ENCODE data around the gene LRP6. TPM values are rescaled to one million over a fixed set of nuclear protein-coding genes. Genes with fewer than 3 reads are reported as not detected.

LRP6 gene
- total and polyA plus RNA-seq, 2 of the 13 experiments (the other 11 are each of a cell fraction or from before 2014, with no cell fraction given): 33.8 to 42.0 TPM

- Histone ChIP-seq H3K4me2 (ENCODE audit: low read depth, low read length) (no peak overlapping the region), H3K27me3 (ENCODE audit: control insufficient read depth in 1 of 2, insufficient read depth in 2 of 2, low read length in 2 of 2) (no peaks in the 10 kb centered on the region), H3K9ac (ENCODE audit: insufficient read depth, low read depth, low read length) (no peak overlapping the region), H4K20me1 (ENCODE audit: insufficient read depth, low read length) (0 out of 2 replicates have a peak, but pooled peaks cover 3% of the 10 kb centered on the region), H2AFZ (ENCODE audit: low read length) (no peak overlapping the region), H3K4me1 (ENCODE audit: insufficient read depth, low read length) (peaks cover 43% of the 10 kb centered on the region), H3K27ac (ENCODE audit: extremely low read length, insufficient read depth, low read length) (no peak overlapping the region), H3K9me3 (ENCODE audit: low read length) (no peaks in the 10 kb centered on the region), H3K4me3 (replicated peaks in 1 of 3; ENCODE audit: insufficient read depth in 1 of 3, low read depth in 2 of 3, low read length in 3 of 3) (no peak overlapping the region), H3K36me3 (replicated peaks in 1 of 2; ENCODE audit: control insufficient read depth in 1 of 2, insufficient read depth in 2 of 2, low read length in 2 of 2) (no peaks in the 10 kb centered on the region; a peak in 1 of 5 replicates), H3K79me2 (ENCODE audit: insufficient read depth, low read length) (peaks cover 88% of the 10 kb centered on the region)
- 97% methylated on average over 2 of the region's 2 CpGs for WGBS (ENCODE audit: low lambda C conversion rate)
- no TSS peak for BruUV-seq (replicated peaks)
- DNase-seq (ENCODE audit: low spot score): no peak
- no peak for FAIRE-seq
- no peak for ATAC-seq
- CTCF ChIA-PET (ENCODE audit: low intra/inter-chr PET ratio, low total read pairs): no interaction called here
- intact Hi-C loops (cut with micrococcal nuclease; ENCODE audit: unreplicated experiment): no loop called here
- TF ChIP-seq HNRNPLL (IDR thresholded peaks at IDR 0.05; ENCODE audit: low read depth, low read length, poor library complexity, severe bottlenecking): no peak
- TF ChIP-seq NR1H2 (CRISPR knock-in tag; IDR thresholded peaks at IDR 0.05; ENCODE audit: borderline replicate concordance, low read depth): no peak
- no peak for TF ChIP-seq ZBTB34 (CRISPR knock-in tag; IDR thresholded peaks at IDR 0.05)
- TF ChIP-seq JARID2 (CRISPR knock-in tag; IDR thresholded peaks at IDR 0.05; ENCODE audit: insufficient replicate concordance): no peak
- no peak for TF ChIP-seq PHF21A (CRISPR knock-in tag; IDR thresholded peaks at IDR 0.05)
- in situ Hi-C loops (cut with HindIII; ENCODE audit: extremely low pct_ligation_motif_present, low pct_unique_long_range_greater_than_20kb): no loop called here
- POLR2A ChIA-PET: no interaction called here
Observed at GRCh38 chr12:12254553-12254952, 12.3 kb downstream of the LRP6 start.

GRCh38 chr12:12249216-12250050 is 17.4 kb downstream of the LRP6 start:
- CTCF ChIA-PET (ENCODE audit: low intra/inter-chr PET ratio, low total read pairs): no interaction called here
- Histone ChIP-seq H4K20me1 (ENCODE audit: insufficient read depth, low read length) (peaks cover 9% of the 10 kb centered on the region; the same call in 1 of the 2 replicates), H3K27ac (ENCODE audit: extremely low read length, insufficient read depth, low read length) (no peak overlapping the region), H3K9ac (ENCODE audit: insufficient read depth, low read depth, low read length) (no peak overlapping the region), H3K4me2 (ENCODE audit: low read depth, low read length) (no peak overlapping the region), H3K36me3 (replicated peaks in 1 of 2; ENCODE audit: control insufficient read depth in 1 of 2, insufficient read depth in 2 of 2, low read length in 2 of 2) (no peaks in the 10 kb centered on the region; a peak in 1 of 5 replicates), H3K79me2 (ENCODE audit: insufficient read depth, low read length) (peaks cover 87% of the 10 kb centered on the region), H3K4me3 (replicated peaks in 1 of 3; ENCODE audit: insufficient read depth in 1 of 3, low read depth in 2 of 3, low read length in 3 of 3) (no peak overlapping the region), H2AFZ (ENCODE audit: low read length) (no peak overlapping the region), H3K4me1 (ENCODE audit: insufficient read depth, low read length) (peaks cover 33% of the 10 kb centered on the region), H3K9me3 (ENCODE audit: low read length) (no peaks in the 10 kb centered on the region), H3K27me3 (ENCODE audit: control insufficient read depth in 1 of 2, insufficient read depth in 2 of 2, low read length in 2 of 2) (no peaks in the 10 kb centered on the region)
- FAIRE-seq (no peak), ATAC-seq (no peak), DNase-seq (ENCODE audit: low spot score) (no peak)
- intact Hi-C loops (cut with micrococcal nuclease; ENCODE audit: unreplicated experiment): no loop called here
- WGBS (ENCODE audit: low lambda C conversion rate): 98% methylated on average over 4 of the region's 4 CpGs
- in situ Hi-C loops (cut with HindIII; ENCODE audit: extremely low pct_ligation_motif_present, low pct_unique_long_range_greater_than_20kb): no loop called here
- POLR2A ChIA-PET: interaction anchor here (0.6 kb wide), 1 partner anchor 18 kb away, joined by 3 read pairs; no protein-coding TSS in a partner anchor
- BruUV-seq (replicated peaks): no TSS peak
- TF ChIP-seq SATB2 (CRISPR knock-in tag; IDR thresholded peaks at IDR 0.05) (no peak), ZNF225 (CRISPR knock-in tag; IDR thresholded peaks at IDR 0.05) (no peak), TBX3 (IDR thresholded peaks at IDR 0.05; ENCODE audit: borderline replicate concordance) (no peak), ZHX1 (CRISPR knock-in tag; IDR thresholded peaks at IDR 0.05; ENCODE audit: low read depth) (no peak), MTERF4 (CRISPR knock-in tag; IDR thresholded peaks at IDR 0.05) (no peak), WIZ (CRISPR knock-in tag; IDR thresholded peaks at IDR 0.05) (no peak)

Data from HepG2 (cell line).